Ovary (tissue), 3 donors: ENCODE measurements around the gene SLC7A14.

Experiments
- CTCF ChIP-seq, 3 donors: fragments of 450-650 bp in 2 of 3; fragments of 200-600 bp in 1 of 3; IDR thresholded peaks; one replicate each; pipeline versions ENCODE4 v1.5.1 to v1.8.0; 2016 to 2022; ENCODE audit warnings: antibody characterized with exemption in 3 of 3, mild to moderate bottlenecking in 1 of 3
- EP300 ChIP-seq: sonication (generic); formaldehyde crosslinking; IDR thresholded peaks from one replicate; pipeline ENCODE4 v1.6.1; 2017; ENCODE audit warnings: antibody characterized with exemption
- donor health status: DM: no; HTN: no; CAD: no.

GRCh38 chr3:170420307-170420821 is 165.5 kb downstream of the SLC7A14 start:
- TF ChIP-seq CTCF (IDR thresholded peaks at IDR 0.05) = no peak
- no peak for TF ChIP-seq EP300
